HG03558 (cell line): ENCODE data around the gene U2AF1.
"Not testable (repeated sequence)": the region's sequence is repeated elsewhere in the genome, so short reads cannot be mapped to it uniquely, and the experiment has no call there.

Experiments
- ATAC-seq: cut with Tn5 transposase; IDR thresholded peaks from one replicate; pipeline ENCODE4 v1.9.1; 2021; ENCODE audit warnings: moderate number of reproducible peaks; ENCODE audit not compliant: unreplicated experiment; ENCODE audit errors: extremely low read depth

U2AF1 gene

GRCh38 chr21:43082587-43083300, 24.6 kb downstream of the U2AF1 start:
- ATAC-seq, result not testable (repeated sequence)

- not testable (repeated sequence) for ATAC-seq
Measured at GRCh38 chr21:43076643-43077042, 30.7 kb downstream of the U2AF1 start.

GRCh38 chr21:43076023-43076637, 31.2 kb downstream of the U2AF1 start:
- not testable (repeated sequence) for ATAC-seq

- ATAC-seq, result not testable (repeated sequence)
Measured at GRCh38 chr21:43075170-43076022, 32.0 kb downstream of the U2AF1 start, which contains the start of gene CBS. CBS (minus strand) TSS chr21:43075835; CDS start chr21:43072193, 3,642 bp downstream.

- ATAC-seq, result not testable (repeated sequence)
Measured at GRCh38 chr21:43074401-43075169, 32.8 kb downstream of the U2AF1 start.

- not testable (repeated sequence) for ATAC-seq
Measured at GRCh38 chr21:43072742-43073141, 34.6 kb downstream of the U2AF1 start.

GRCh38 chr21:43069682-43070081, 37.7 kb downstream of the U2AF1 start:
- ATAC-seq, result not testable (repeated sequence)

- not testable (repeated sequence) for ATAC-seq
Measured at GRCh38 chr21:43068065-43068464, 39.3 kb downstream of the U2AF1 start.

- ATAC-seq, result not testable (repeated sequence)
Measured at GRCh38 chr21:43066690-43067089, 40.7 kb downstream of the U2AF1 start.

- ATAC-seq, result not testable (repeated sequence)
Measured at GRCh38 chr21:43065991-43066390, 41.4 kb downstream of the U2AF1 start.

GRCh38 chr21:43064265-43064917, 43.0 kb downstream of the U2AF1 start:
- not testable (repeated sequence) for ATAC-seq

- ATAC-seq, result not testable (repeated sequence)
Measured at GRCh38 chr21:43062955-43063664, 44.3 kb downstream of the U2AF1 start.

GRCh38 chr21:43053112-43053511, 54.3 kb downstream of the U2AF1 start:
- not testable (repeated sequence) for ATAC-seq

- not testable (repeated sequence) for ATAC-seq
Measured at GRCh38 chr21:43045876-43046821, 61.2 kb downstream of the U2AF1 start.

- not testable (repeated sequence) for ATAC-seq
Measured at GRCh38 chr21:43045165-43045875, 62.0 kb downstream of the U2AF1 start.

- ATAC-seq, result not testable (repeated sequence)
Measured at GRCh38 chr21:43044547-43044946, 62.8 kb downstream of the U2AF1 start.

GRCh38 chr21:43043291-43043690, 64.1 kb downstream of the U2AF1 start:
- ATAC-seq, result not testable (repeated sequence)
